OCI-LY1 (cell line): ENCODE measurements around the gene FMO2.
"Not testable (repeated sequence)": the region's sequence is repeated elsewhere in the genome, so short reads cannot be mapped to it uniquely, and the experiment has no call there.

Source experiments
- H2AFZ ChIP-seq: fragments of 200-600 bp; sonication (generic), shearing (Covaris generic); 2 replicates; pipeline ENCODE4 v1.6.0; 2014; ENCODE audit warnings: antibody characterized with exemption, mild to moderate bottlenecking, low read length
- H3F3A ChIP-seq: fragments of 200-600 bp; sonication (generic), shearing (Covaris generic); 2 replicates; pipeline ENCODE4 v1.6.0; 2014; ENCODE audit warnings: mild to moderate bottlenecking, antibody characterized with exemption, low read length, moderate library complexity; ENCODE audit not compliant: insufficient read depth
- H3K27ac ChIP-seq: fragments of 200-600 bp; sonication (generic); 2 replicates; pipeline ENCODE4 v1.5.1; 2014; ENCODE audit warnings: low read length, mixed run types, mild to moderate bottlenecking, low read depth; ENCODE audit not compliant: poor library complexity, severe bottlenecking
- H3K27me3 ChIP-seq: fragments of 200-600 bp; sonication (generic); 2 replicates; pipeline ENCODE4 v1.6.0; 2014; ENCODE audit warnings: antibody characterized with exemption, mild to moderate bottlenecking, low read length, moderate library complexity; ENCODE audit not compliant: insufficient read depth
- H3K36me3 ChIP-seq: fragments of 200-600 bp; sonication (generic); 2 replicates; pipeline ENCODE4 v1.6.1; 2014; ENCODE audit warnings: mild to moderate bottlenecking, antibody characterized with exemption, low read length, moderate library complexity, mixed read lengths; ENCODE audit not compliant: insufficient read depth
- H3K4me1 ChIP-seq: fragments of 200-600 bp; sonication (generic); 2 replicates; pipeline ENCODE4 v1.5.1; 2014; ENCODE audit warnings: mild to moderate bottlenecking, low read length, moderate library complexity; ENCODE audit not compliant: insufficient read depth, severe bottlenecking
- H3K4me2 ChIP-seq: fragments of 200-600 bp; sonication (generic), shearing (Covaris generic); 2 replicates; pipeline ENCODE4 v1.6.1; 2014; ENCODE audit warnings: low read length
- H3K4me3 ChIP-seq: fragments of 200-600 bp; sonication (generic); 2 replicates; pipeline ENCODE4 v1.5.1; 2014; ENCODE audit warnings: low read length, low read depth, mild to moderate bottlenecking, mixed read lengths; ENCODE audit not compliant: poor library complexity, severe bottlenecking
- H3K79me2 ChIP-seq: fragments of 200-600 bp; shearing (Covaris generic); 2 replicates; pipeline ENCODE4 v1.6.1; 2016; ENCODE audit warnings: mixed run types, low read length, mixed read lengths; ENCODE audit not compliant: insufficient read depth
- H3K9ac ChIP-seq: fragments of 200-600 bp; sonication (generic), shearing (Covaris generic); 2 replicates; pipeline ENCODE4 v1.6.1; 2014; ENCODE audit warnings: mild to moderate bottlenecking, low read length, mixed read lengths
- H3K9me2 ChIP-seq: fragments of 200-600 bp; sonication (generic), shearing (Covaris generic); 2 replicates; pipeline ENCODE4 v1.6.1; 2014; ENCODE audit warnings: low read depth, mild to moderate bottlenecking, low read length, mixed read lengths
- H3K9me3 ChIP-seq: fragments of 200-600 bp; shearing (Covaris generic); 2 replicates; pipeline ENCODE4 v1.6.1; 2014; ENCODE audit warnings: low read length, mixed read lengths
- H4K20me1 ChIP-seq: fragments of 200-600 bp; sonication (generic), shearing (Covaris generic); 2 replicates; pipeline ENCODE4 v1.6.0; 2016; ENCODE audit warnings: mild to moderate bottlenecking, low read length; ENCODE audit not compliant: insufficient read depth
- EZH2 ChIP-seq: fragments of 200-600 bp; sonication (generic), shearing (Covaris generic); IDR thresholded peaks from 2 replicates; pipeline ENCODE4 v1.8.0; 2017; ENCODE audit warnings: borderline replicate concordance, mixed run types, mild to moderate bottlenecking, antibody characterized with exemption, low read length, moderate library complexity, mixed read lengths
- TF ChIP-seq, protein P1 (sequence below): fragments of 200-600 bp; sonication (generic), shearing (Covaris generic); IDR thresholded peaks from 2 replicates; pipeline ENCODE4 v1.5.1; 2017; ENCODE audit warnings: mild to moderate bottlenecking, antibody characterized with exemption, low read length, moderate library complexity, mixed read lengths

The FMO2 gene

DNA sequence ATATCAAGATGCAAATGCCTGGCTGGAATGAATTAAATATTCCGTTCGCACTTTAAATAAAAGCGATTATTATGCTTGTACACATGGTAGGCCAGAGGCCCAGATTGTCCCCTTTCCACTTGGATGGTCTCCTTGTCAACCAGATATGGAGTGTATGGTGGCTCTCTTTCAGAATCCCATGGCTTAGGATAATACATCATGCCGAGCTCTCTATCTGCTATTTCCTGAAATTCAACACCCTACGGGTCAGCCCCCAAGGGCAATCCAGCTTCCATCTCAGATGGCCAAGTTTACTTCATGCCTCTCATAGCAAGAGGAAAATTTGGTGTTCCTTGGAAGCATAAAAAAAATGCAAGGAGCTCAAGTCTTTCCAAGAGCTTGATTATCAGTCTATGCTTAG is 37.8 kb downstream of the FMO2 start:
- no peak overlapping the region for H3K27ac ChIP-seq
- no peaks in the 10 kb centered on the region for H4K20me1 ChIP-seq
- no peak for TF ChIP-seq EZH2
- TF ChIP-seq, protein P1, sequence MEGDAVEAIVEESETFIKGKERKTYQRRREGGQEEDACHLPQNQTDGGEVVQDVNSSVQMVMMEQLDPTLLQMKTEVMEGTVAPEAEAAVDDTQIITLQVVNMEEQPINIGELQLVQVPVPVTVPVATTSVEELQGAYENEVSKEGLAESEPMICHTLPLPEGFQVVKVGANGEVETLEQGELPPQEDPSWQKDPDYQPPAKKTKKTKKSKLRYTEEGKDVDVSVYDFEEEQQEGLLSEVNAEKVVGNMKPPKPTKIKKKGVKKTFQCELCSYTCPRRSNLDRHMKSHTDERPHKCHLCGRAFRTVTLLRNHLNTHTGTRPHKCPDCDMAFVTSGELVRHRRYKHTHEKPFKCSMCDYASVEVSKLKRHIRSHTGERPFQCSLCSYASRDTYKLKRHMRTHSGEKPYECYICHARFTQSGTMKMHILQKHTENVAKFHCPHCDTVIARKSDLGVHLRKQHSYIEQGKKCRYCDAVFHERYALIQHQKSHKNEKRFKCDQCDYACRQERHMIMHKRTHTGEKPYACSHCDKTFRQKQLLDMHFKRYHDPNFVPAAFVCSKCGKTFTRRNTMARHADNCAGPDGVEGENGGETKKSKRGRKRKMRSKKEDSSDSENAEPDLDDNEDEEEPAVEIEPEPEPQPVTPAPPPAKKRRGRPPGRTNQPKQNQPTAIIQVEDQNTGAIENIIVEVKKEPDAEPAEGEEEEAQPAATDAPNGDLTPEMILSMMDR: no peak
- H3K79me2 ChIP-seq: no peaks in the 10 kb centered on the region
- no peak overlapping the region for H3K4me3 ChIP-seq
- H3K27me3 ChIP-seq: no peaks in the 10 kb centered on the region
- H3K9me3 ChIP-seq: no peaks in the 10 kb centered on the region
- no peak overlapping the region for H3K4me2 ChIP-seq
- H2AFZ ChIP-seq: no peak overlapping the region
- H3K4me1 ChIP-seq: no peaks in the 10 kb centered on the region
- no peaks in the 10 kb centered on the region for H3F3A ChIP-seq
- H3K9ac ChIP-seq: no peak overlapping the region
- no peaks in the 10 kb centered on the region for H3K9me2 ChIP-seq
- H3K36me3 ChIP-seq: no peaks in the 10 kb centered on the region

DNA sequence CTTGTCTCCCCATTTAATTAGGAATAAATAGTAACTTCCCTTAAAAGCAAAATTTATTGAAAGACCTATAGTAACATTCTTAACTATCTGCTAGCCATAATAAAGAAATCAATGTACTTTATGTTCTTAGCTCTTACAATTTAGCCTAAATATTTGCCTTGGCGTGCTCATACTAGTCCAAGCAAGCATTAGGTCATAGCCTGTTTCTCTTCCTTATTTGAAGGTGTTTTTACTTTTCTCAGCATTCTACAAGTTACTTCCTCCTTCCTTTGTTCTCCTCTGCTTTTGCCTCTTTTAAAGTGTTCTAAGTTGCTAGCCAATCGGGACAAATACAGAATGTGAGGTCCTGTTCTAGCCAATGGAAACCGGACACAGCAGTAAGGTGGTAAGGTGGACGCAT is 39.2 kb downstream of the FMO2 start:
- not testable (repeated sequence) for H3K27me3 ChIP-seq, H3K9ac ChIP-seq, H3K27ac ChIP-seq, H3K9me3 ChIP-seq, H2AFZ ChIP-seq, H3K79me2 ChIP-seq, H3K9me2 ChIP-seq, H3K36me3 ChIP-seq, H3K4me1 ChIP-seq, H3F3A ChIP-seq, H3K4me3 ChIP-seq, H4K20me1 ChIP-seq, H3K4me2 ChIP-seq

DNA sequence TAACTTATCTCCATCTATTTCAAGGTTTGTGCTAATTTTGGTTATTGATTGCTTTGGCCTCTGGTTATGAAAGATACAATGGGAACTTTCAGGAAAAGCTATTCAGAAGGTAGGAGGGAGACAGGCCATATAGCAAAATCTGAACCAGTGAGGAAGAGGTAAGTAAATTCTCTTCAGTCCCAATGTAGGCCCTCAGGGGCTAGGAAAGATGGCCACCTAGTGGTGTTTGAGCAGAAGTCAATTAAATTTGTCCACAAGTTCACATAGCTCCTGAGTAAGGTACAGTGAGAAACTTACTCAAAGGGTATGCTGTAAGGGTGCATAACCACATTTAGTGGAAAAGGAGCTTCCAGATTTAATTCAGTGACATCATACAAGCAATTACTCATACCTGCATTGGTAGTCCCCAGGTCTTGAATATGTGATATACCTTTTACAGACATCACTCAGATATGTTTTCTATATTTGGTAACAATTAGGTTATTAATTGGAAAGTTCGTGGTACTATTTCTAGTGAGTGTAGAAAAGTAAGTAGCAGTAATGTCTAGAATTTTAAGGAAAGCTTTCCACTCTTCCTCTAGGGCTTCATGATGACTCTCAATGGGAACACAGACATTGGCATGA is 41.8 kb downstream of the FMO2 start:
- Histone ChIP-seq H3K4me3 (no peak overlapping the region), H3K27ac (no peak overlapping the region), H3K79me2 (no peaks in the 10 kb centered on the region), H3K9me3 (no peaks in the 10 kb centered on the region), H3K36me3 (no peaks in the 10 kb centered on the region), H3F3A (no peaks in the 10 kb centered on the region), H2AFZ (no peak overlapping the region), H3K4me1 (no peaks in the 10 kb centered on the region), H3K9me2 (no peaks in the 10 kb centered on the region), H4K20me1 (no peaks in the 10 kb centered on the region), H3K27me3 (no peaks in the 10 kb centered on the region), H3K9ac (no peak overlapping the region), H3K4me2 (no peak overlapping the region)
- no peak for TF ChIP-seq EZH2
- TF ChIP-seq, protein P1: peak; percentile 73

DNA sequence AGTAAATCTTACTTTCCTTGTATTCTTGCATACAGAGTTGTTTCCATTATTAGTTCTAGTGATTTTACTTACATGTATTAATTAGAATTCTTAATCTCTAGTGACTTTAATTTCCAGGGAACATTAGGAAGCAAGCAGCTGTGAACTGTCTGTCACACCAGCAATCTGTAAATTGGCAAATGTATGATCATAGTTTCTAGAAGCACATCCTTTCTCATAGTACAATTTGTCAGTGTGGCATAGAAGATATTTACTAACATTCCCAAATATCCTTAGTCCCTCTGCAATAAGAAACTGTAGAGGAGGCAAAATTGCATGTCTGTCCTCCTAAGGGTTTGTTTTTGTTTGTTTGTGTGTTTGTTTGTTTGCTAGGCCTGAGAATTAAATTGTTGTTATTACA is 46.2 kb downstream of the FMO2 start:
- H4K20me1 ChIP-seq: no peaks in the 10 kb centered on the region
- no peaks in the 10 kb centered on the region for H3K9me2 ChIP-seq
- no peaks in the 10 kb centered on the region for H3K4me1 ChIP-seq
- H3K9ac ChIP-seq: no peak overlapping the region
- no peaks in the 10 kb centered on the region for H3F3A ChIP-seq
- no peak for TF ChIP-seq EZH2
- TF ChIP-seq, protein P1: no peak
- no peaks in the 10 kb centered on the region for H3K27me3 ChIP-seq
- no peaks in the 10 kb centered on the region for H3K36me3 ChIP-seq
- no peaks in the 10 kb centered on the region for H3K9me3 ChIP-seq
- no peak overlapping the region for H3K27ac ChIP-seq
- no peaks in the 10 kb centered on the region for H3K79me2 ChIP-seq
- H2AFZ ChIP-seq: no peak overlapping the region
- no peak overlapping the region for H3K4me3 ChIP-seq
- H3K4me2 ChIP-seq: no peak overlapping the region
